ENCODE measurements around the gene MYLK. TPM values are rescaled to one million over a fixed set of nuclear protein-coding genes. Genes with fewer than 3 reads are reported as not detected.

MYLK gene
- total RNA-seq, 4 donors from 2014 or later: 32.0 to 81.2 (median 61.5) TPM

DNA sequence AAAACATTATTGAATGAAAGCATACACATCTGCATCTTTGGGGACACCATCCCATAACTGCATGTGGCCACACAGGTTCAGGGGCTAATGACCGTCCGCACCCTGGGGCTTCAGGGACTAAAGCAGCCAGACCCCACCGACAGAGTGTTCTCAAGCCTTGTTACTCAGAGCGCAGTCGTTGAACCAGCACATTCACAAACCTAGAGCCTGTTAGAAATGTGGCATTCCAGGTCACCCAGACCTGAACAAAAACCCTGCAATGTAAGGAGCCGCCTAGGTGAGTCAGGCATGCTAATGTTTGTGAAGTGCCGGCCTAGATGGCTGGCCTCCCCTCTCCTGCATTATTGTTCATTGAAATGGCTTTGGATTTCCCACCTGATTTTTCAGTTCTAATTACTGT, 247.0 kb downstream of the MYLK start:
- 78 to 89% methylated on average over 7 of the region's 7 CpGs for WGBS, 2 donors
- Histone ChIP-seq H3K27me3 (no peaks in the 10 kb centered on the region), H3K4me1 (peaks cover 0 to 48% (median 2%) of the 10 kb centered on the region in 4 donors), H3K9me3 (no peaks in the 10 kb centered on the region), H3K4me3 (no peak overlapping the region), H3K36me3 (peaks cover 0 to 15% (median 0%) of the 10 kb centered on the region in 3 donors), H3K27ac (no peak overlapping the region)
- no peak for DNase-seq (ENCODE audit: low spot score in 2 of 2)
- no peak for TF ChIP-seq EP300 (IDR thresholded peaks at IDR 0.05)
- no peak for TF ChIP-seq POLR2A (IDR thresholded peaks at IDR 0.05)
- TF ChIP-seq, protein P1, sequence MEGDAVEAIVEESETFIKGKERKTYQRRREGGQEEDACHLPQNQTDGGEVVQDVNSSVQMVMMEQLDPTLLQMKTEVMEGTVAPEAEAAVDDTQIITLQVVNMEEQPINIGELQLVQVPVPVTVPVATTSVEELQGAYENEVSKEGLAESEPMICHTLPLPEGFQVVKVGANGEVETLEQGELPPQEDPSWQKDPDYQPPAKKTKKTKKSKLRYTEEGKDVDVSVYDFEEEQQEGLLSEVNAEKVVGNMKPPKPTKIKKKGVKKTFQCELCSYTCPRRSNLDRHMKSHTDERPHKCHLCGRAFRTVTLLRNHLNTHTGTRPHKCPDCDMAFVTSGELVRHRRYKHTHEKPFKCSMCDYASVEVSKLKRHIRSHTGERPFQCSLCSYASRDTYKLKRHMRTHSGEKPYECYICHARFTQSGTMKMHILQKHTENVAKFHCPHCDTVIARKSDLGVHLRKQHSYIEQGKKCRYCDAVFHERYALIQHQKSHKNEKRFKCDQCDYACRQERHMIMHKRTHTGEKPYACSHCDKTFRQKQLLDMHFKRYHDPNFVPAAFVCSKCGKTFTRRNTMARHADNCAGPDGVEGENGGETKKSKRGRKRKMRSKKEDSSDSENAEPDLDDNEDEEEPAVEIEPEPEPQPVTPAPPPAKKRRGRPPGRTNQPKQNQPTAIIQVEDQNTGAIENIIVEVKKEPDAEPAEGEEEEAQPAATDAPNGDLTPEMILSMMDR (IDR thresholded peaks at IDR 0.05): no peak

DNA sequence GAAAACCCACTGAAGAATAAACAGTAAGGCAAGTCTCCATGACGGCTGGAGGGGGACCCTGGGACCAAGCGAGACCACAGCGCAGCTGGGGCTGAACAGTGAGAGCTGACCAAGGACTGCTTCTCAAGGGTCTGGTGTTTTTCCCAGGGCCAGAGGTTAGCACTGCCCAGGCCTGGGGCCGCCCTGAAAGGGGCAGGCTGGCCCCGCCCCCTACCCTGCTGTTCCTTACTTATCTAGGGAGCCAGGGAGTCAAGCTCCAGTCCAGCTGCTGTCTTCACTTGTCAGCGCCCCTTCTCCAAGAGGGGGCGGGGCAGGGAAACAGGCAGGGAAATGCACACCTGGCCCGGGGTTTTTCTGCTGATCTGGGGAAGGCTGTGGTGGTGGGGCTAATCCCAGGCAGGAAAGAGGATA, 247.7 kb downstream of the MYLK start:
- Histone ChIP-seq H3K27ac (no peak overlapping the region), H3K36me3 (peaks cover 0 to 21% (median 0%) of the 10 kb centered on the region in 3 donors), H3K9me3 (no peaks in the 10 kb centered on the region), H3K4me3 (no peak overlapping the region), H3K4me1 (peaks cover 0 to 46% (median 2%) of the 10 kb centered on the region in 4 donors), H3K27me3 (no peaks in the 10 kb centered on the region)
- no peak for DNase-seq (ENCODE audit: low spot score in 2 of 2)
- WGBS, 2 donors: 59 to 67% methylated on average over 8 of the region's 8 CpGs
- TF ChIP-seq EP300 (IDR thresholded peaks at IDR 0.05) (no peak), POLR2A (IDR thresholded peaks at IDR 0.05) (no peak)
- TF ChIP-seq, protein P1 (IDR thresholded peaks at IDR 0.05): no peak

GRCh38 chr3:123635717-123636116, 248.4 kb downstream of the MYLK start:
- WGBS, 2 donors: 47 to 53% methylated on average over 4 of the region's 4 CpGs
- peaks cover 0 to 41% (median 2%) of the 10 kb centered on the region in 4 donors for H3K4me1 ChIP-seq
- no peak for DNase-seq (ENCODE audit: low spot score in 2 of 2)
- H3K27ac ChIP-seq: no peak overlapping the region
- TF ChIP-seq EP300 (IDR thresholded peaks at IDR 0.05) (no peak), POLR2A (IDR thresholded peaks at IDR 0.05) (no peak)
- TF ChIP-seq, protein P1 (IDR thresholded peaks at IDR 0.05): no peak
- peaks cover 0 to 25% (median 0%) of the 10 kb centered on the region in 3 donors for H3K36me3 ChIP-seq
- no peak overlapping the region for H3K4me3 ChIP-seq
- no peaks in the 10 kb centered on the region for H3K9me3 ChIP-seq
- H3K27me3 ChIP-seq: no peaks in the 10 kb centered on the region

DNA sequence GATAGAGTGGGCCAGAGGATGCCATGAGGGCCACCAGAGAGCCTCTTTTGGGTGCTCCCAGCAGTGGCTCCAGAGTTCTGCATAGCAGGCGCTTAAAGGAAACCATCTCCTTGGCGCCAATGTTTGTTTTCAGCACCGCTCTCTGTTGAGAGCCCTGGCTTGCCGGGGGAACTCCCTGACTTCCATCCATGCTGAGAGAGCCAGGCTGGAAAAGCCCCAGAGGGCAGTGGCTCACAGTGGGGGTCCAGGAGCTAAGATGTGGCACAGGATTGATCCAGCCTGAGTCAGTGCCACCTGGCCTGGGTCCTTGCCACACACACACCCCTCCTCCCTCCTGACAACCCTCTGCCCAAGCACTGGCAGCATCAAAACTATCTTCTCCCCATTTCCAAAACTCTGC, 248.9 kb downstream of the MYLK start:
- no peak for DNase-seq (ENCODE audit: low spot score in 2 of 2)
- no peak overlapping the region for H3K27ac ChIP-seq
- peaks cover 0 to 30% (median 0%) of the 10 kb centered on the region in 3 donors for H3K36me3 ChIP-seq
- H3K9me3 ChIP-seq: no peaks in the 10 kb centered on the region
- no peak overlapping the region for H3K4me3 ChIP-seq
- H3K27me3 ChIP-seq: no peaks in the 10 kb centered on the region
- H3K4me1 ChIP-seq: peaks cover 0 to 37% (median 2%) of the 10 kb centered on the region in 4 donors
- no peak for TF ChIP-seq POLR2A (IDR thresholded peaks at IDR 0.05)
- TF ChIP-seq EP300 (IDR thresholded peaks at IDR 0.05): no peak
- TF ChIP-seq, protein P1 (IDR thresholded peaks at IDR 0.05): no peak
- 92 to 95% methylated on average over 4 of the region's 4 CpGs for WGBS, 2 donors

GRCh38 chr3:123634149-123635051, 249.7 kb downstream of the MYLK start:
- WGBS, 2 donors: 69 to 71% methylated on average over 13 to 15 of the region's 15 CpGs
- Histone ChIP-seq H3K27ac (peak overlapping the region in 2 of 4 donors; percentile 12 to 28), H3K9me3 (no peaks in the 10 kb centered on the region), H3K36me3 (peaks cover 0 to 37% (median 0%) of the 10 kb centered on the region in 3 donors), H3K4me1 (peaks cover 0 to 37% (median 2%) of the 10 kb centered on the region in 4 donors), H3K4me3 (no peak overlapping the region), H3K27me3 (no peaks in the 10 kb centered on the region)
- DNase-seq (ENCODE audit: low spot score in 2 of 2): no peak
- no peak for TF ChIP-seq EP300 (IDR thresholded peaks at IDR 0.05)
- TF ChIP-seq POLR2A (IDR thresholded peaks at IDR 0.05): no peak
- TF ChIP-seq, protein P1 (IDR thresholded peaks at IDR 0.05): no peak

Measured in tibial nerve (tissue), 4 donors.